H9 (cell line): ENCODE results near the gene PTEN. TPM values are rescaled to one million over a fixed set of nuclear protein-coding genes. Genes with fewer than 3 reads are reported as not detected.
A peak's percentile ranks its signal among the peaks of the same experiment; 100 is the strongest.

Experiments used
- DNase-seq: peaks from one replicate; pipeline ENCODE4 v3.0.0-alpha.2; 2017
- H2AFZ ChIP-seq: one replicate; pipeline ENCODE4 v1.6.1; 2013; ENCODE audit warnings: mild to moderate bottlenecking, low read length, control low read depth, moderate library complexity
- H2AK5ac ChIP-seq: 2 replicates; pipeline ENCODE4 v1.6.1; 2013; ENCODE audit warnings: low read length, control low read depth, mixed read lengths; ENCODE audit not compliant: insufficient read length
- H2BK120ac ChIP-seq: one replicate; pipeline ENCODE4 v1.6.1; 2013; ENCODE audit warnings: low read depth, mild to moderate bottlenecking, low read length, control low read depth, inconsistent platforms; ENCODE audit not compliant: poor library complexity, severe bottlenecking
- H2BK12ac ChIP-seq: 2 replicates; pipeline ENCODE4 v1.6.1; 2013; ENCODE audit warnings: low read length, control low read depth, mixed read lengths, low read depth; ENCODE audit not compliant: insufficient read length
- H2BK15ac ChIP-seq: 2 replicates; pipeline ENCODE4 v1.6.1; 2013; ENCODE audit warnings: low read depth, low read length, control low read depth
- H2BK20ac ChIP-seq: one replicate; pipeline ENCODE4 v1.6.1; 2013; ENCODE audit warnings: low read depth, mild to moderate bottlenecking, low read length, control low read depth, inconsistent platforms; ENCODE audit not compliant: poor library complexity, severe bottlenecking
- H2BK5ac ChIP-seq: 2 replicates; pipeline ENCODE4 v1.6.1; 2013; ENCODE audit warnings: low read length, control low read depth, mixed read lengths; ENCODE audit not compliant: insufficient read length
- H3K14ac ChIP-seq: 2 replicates; pipeline ENCODE4 v1.6.1; 2013; ENCODE audit warnings: low read length, control low read depth; ENCODE audit not compliant: insufficient read depth
- H3K18ac ChIP-seq: 2 replicates; pipeline ENCODE4 v1.6.1; 2013; ENCODE audit warnings: low read depth, mild to moderate bottlenecking, mixed read lengths, low read length, control low read depth; ENCODE audit not compliant: insufficient read length
- H3K23ac ChIP-seq: 2 replicates; pipeline ENCODE4 v1.6.1; 2013; ENCODE audit warnings: low read length, control low read depth, mixed read lengths, low read depth; ENCODE audit not compliant: insufficient read length
- H3K23me2 ChIP-seq: 2 replicates; pipeline ENCODE4 v1.6.1; 2013; ENCODE audit warnings: low read depth, mild to moderate bottlenecking, mixed read lengths, low read length, control low read depth; ENCODE audit not compliant: insufficient read length, poor library complexity, severe bottlenecking
- H3K27ac ChIP-seq: 2 replicates; pipeline ENCODE4 v1.5.1; 2013; ENCODE audit warnings: low read length, control low read depth, mixed read lengths, low read depth; ENCODE audit not compliant: insufficient read length
- H3K27me3 ChIP-seq: 2 replicates; pipeline ENCODE4 v1.6.1; 2013; ENCODE audit warnings: low read length, control low read depth, inconsistent platforms; ENCODE audit not compliant: insufficient read depth
- H3K4ac ChIP-seq: 2 replicates; pipeline ENCODE4 v1.6.1; 2013; ENCODE audit warnings: low read depth, mild to moderate bottlenecking, control low read depth, inconsistent platforms, low read length, moderate library complexity
- H3K4me1 ChIP-seq: 2 replicates; pipeline ENCODE4 v1.6.1; 2013; ENCODE audit warnings: low read length, control low read depth, inconsistent platforms; ENCODE audit not compliant: insufficient read depth
- H3K4me2 ChIP-seq: 2 replicates; pipeline ENCODE4 v1.6.1; 2013; ENCODE audit warnings: low read length, control low read depth, mixed read lengths; ENCODE audit not compliant: insufficient read length, insufficient read depth
- H3K56ac ChIP-seq: 2 replicates; pipeline ENCODE4 v1.6.1; 2013; ENCODE audit warnings: low read depth, mild to moderate bottlenecking, mixed read lengths, low read length, control low read depth; ENCODE audit not compliant: insufficient read length
- H3K79me1 ChIP-seq: 2 replicates; pipeline ENCODE4 v1.6.1; 2013; ENCODE audit warnings: low read depth, mild to moderate bottlenecking, moderate library complexity, low read length, control low read depth, inconsistent platforms; ENCODE audit not compliant: insufficient read depth, poor library complexity, severe bottlenecking
- H3K79me2 ChIP-seq: 2 replicates; pipeline ENCODE4 v1.6.1; 2013; ENCODE audit warnings: low read length, control low read depth, inconsistent platforms; ENCODE audit not compliant: insufficient read depth
- H3K9ac ChIP-seq: 2 replicates; pipeline ENCODE4 v1.6.1; 2013; ENCODE audit warnings: low read length, control low read depth, mixed read lengths; ENCODE audit not compliant: insufficient read length; ENCODE audit errors: extremely low read depth
- H3K9me3 ChIP-seq: one replicate; pipeline ENCODE4 v1.6.1; 2013; ENCODE audit warnings: low read depth, low read length, inconsistent platforms; ENCODE audit not compliant: control insufficient read depth
- H3T11ph ChIP-seq: one replicate; pipeline ENCODE4 v1.6.1; 2013; ENCODE audit warnings: mild to moderate bottlenecking, low read length, control low read depth, inconsistent platforms
- H4K20me1 ChIP-seq: one replicate; pipeline ENCODE4 v1.6.1; 2013; ENCODE audit not compliant: control insufficient read depth, insufficient read length, insufficient read depth
- H4K5ac ChIP-seq: 2 replicates; pipeline ENCODE4 v1.6.1; 2013; ENCODE audit warnings: low read depth, mild to moderate bottlenecking, mixed read lengths, low read length, control low read depth; ENCODE audit not compliant: insufficient read length
- H4K8ac ChIP-seq: replicated peaks from 2 replicates; pipeline ENCODE4 v1.6.1; 2013; ENCODE audit warnings: low read length, control low read depth, mixed read lengths, low read depth; ENCODE audit not compliant: insufficient read length
- H4K91ac ChIP-seq: 2 replicates; pipeline ENCODE4 v1.6.1; 2013; ENCODE audit warnings: low read depth, mild to moderate bottlenecking, moderate library complexity, mixed read lengths, low read length, control low read depth; ENCODE audit not compliant: insufficient read length
- H3K27ac Mint-ChIP-seq, 3 experiments: 2 replicates in 2 of 3; 3 replicates in 1 of 3; pipeline ENCODE4 v1.8.0; 2020 to 2021; ENCODE audit warnings: mixed read lengths in 3 of 3, mild to moderate bottlenecking in 1 of 3, moderate library complexity in 1 of 3
- H3K27me3 Mint-ChIP-seq: 2 replicates; pipeline ENCODE4 v1.8.0; 2021; ENCODE audit warnings: low read depth, mild to moderate bottlenecking, moderate library complexity, mixed read lengths
- H3K36me3 Mint-ChIP-seq, 3 experiments: 2 replicates in 2 of 3; 3 replicates in 1 of 3; pipeline ENCODE4 v1.8.0; 2020 to 2021; ENCODE audit warnings: low read depth in 3 of 3, mixed read lengths in 3 of 3; ENCODE audit not compliant: insufficient read depth in 1 of 3
- H3K4me1 Mint-ChIP-seq, 2 experiments: 2 replicates each; pipeline ENCODE4 v1.8.0; 2020; ENCODE audit warnings: mixed read lengths in 2 of 2
- H3K4me3 Mint-ChIP-seq, 2 experiments: 2 replicates in 1 of 2; 3 replicates in 1 of 2; pipeline ENCODE4 v1.8.0; 2020 to 2021; ENCODE audit warnings: mild to moderate bottlenecking in 2 of 2, mixed read lengths in 2 of 2, moderate library complexity in 1 of 2
- H3K9me3 Mint-ChIP-seq, 2 experiments: 2 replicates in 1 of 2; 3 replicates in 1 of 2; pipeline ENCODE4 v1.8.0; 2020; ENCODE audit warnings: mild to moderate bottlenecking in 2 of 2, mixed read lengths in 2 of 2, moderate library complexity in 1 of 2
- CTCF ChIP-seq: fragments of 200-600 bp; sonication (generic); conservative IDR thresholded peaks from 3 replicates; pipeline ENCODE4 v1.8.0; 2021; ENCODE audit warnings: antibody characterized with exemption, mild to moderate bottlenecking
- WGBS: extraction: QIAGEN DNeasy Blood & Tissue Kit; methylation state at CpG from one replicate; pipeline ENCODE4 v1.1.7; 2013; ENCODE audit warnings: missing lambda C conversion rate, low lambda C conversion rate, mixed read lengths; ENCODE audit not compliant: insufficient read length; ENCODE audit errors: extremely low coverage; 5-methylcytosine and 5-hydroxymethylcytosine counted together
- total RNA-seq: library from RNA; stranded (reverse); gene quantifications from 2 replicates; pipeline ENCODE4 v1.2.1, GENCODE V29; 2021

PTEN gene
- total RNA-seq, 1 experiment from 2014 or later: 52.8 TPM

GRCh38 chr10:87866412-87866974 lies 3.1 kb downstream of the PTEN start:
- Mint-ChIP-seq H3K27me3 (no peaks in the 10 kb centered on the region), H3K36me3 (peaks cover 4 to 6% (median 5%) of the 10 kb centered on the region in 3 experiments; a peak in 6 of 7 replicates), H3K4me3 (peak overlapping the region; percentile 97 to 98), H3K27ac (no peak overlapping the region), H3K9me3 (no peaks in the 10 kb centered on the region; a peak in 1 of 5 replicates), H3K4me1 (peaks cover 31 to 36% of the 10 kb centered on the region in 2 experiments)
- peak overlapping the region; percentile 39 for H3K9ac ChIP-seq
- peaks cover 15% of the 10 kb centered on the region for H3K23me2 ChIP-seq
- no peak overlapping the region for H3K23ac ChIP-seq
- peaks cover 28% of the 10 kb centered on the region; the same call in 1 of the 2 replicates for H3K79me2 ChIP-seq
- H4K8ac ChIP-seq: no peak overlapping the region
- H3K4ac ChIP-seq: no peak overlapping the region
- no peak overlapping the region for H3K14ac ChIP-seq
- H3K9me3 ChIP-seq: no peaks in the 10 kb centered on the region
- no peak overlapping the region for H3K56ac ChIP-seq
- no peaks in the 10 kb centered on the region for H3K27me3 ChIP-seq
- no peak overlapping the region for H2AFZ ChIP-seq
- peaks cover 1% of the 10 kb centered on the region for H3K79me1 ChIP-seq
- no peaks in the 10 kb centered on the region for H4K20me1 ChIP-seq
- no CpG with 5 or more reads among the region's 3 CpGs for WGBS
- no peak overlapping the region for H3T11ph ChIP-seq
- no peak overlapping the region for H2BK120ac ChIP-seq
- no peak overlapping the region for H4K5ac ChIP-seq
- no peak overlapping the region for H2AK5ac ChIP-seq
- H2BK20ac ChIP-seq: no peak overlapping the region
- no peak overlapping the region for H3K18ac ChIP-seq
- H3K4me1 ChIP-seq: no peaks in the 10 kb centered on the region
- H2BK12ac ChIP-seq: no peak overlapping the region
- DNase-seq: no peak
- no peak overlapping the region for H4K91ac ChIP-seq
- H2BK15ac ChIP-seq: no peak overlapping the region
- no peak overlapping the region for H3K27ac ChIP-seq
- no peak for TF ChIP-seq CTCF
- no peak overlapping the region for H2BK5ac ChIP-seq
- H3K4me2 ChIP-seq: peak overlapping the region; percentile 59
